ENCODE data around the gene SRA1. TPM values are rescaled to one million over a fixed set of nuclear protein-coding genes. Genes with fewer than 3 reads are reported as not detected.

Gene SRA1
- total RNA-seq, 1 donor from 2014 or later, result 23.2 TPM

DNA sequence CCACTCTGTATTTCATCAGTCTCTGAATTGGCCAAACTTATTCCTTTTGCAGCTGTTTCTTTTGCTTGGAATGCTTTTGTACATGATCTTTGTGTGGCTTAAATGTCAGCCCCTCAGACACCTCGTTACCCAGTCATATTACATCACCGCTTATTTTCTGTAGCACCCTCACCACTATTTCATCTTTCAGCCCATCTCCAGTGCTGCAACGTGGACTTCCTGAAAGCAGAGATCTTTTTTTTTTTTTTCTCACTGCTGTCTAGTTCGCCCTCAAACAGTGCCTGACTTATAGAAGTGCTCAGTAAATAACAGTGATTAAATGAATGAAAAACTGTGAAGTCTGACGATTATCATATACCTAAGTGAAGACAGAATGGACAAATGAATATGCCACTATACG, 835 bp downstream of the SRA1 start:
- DNase-seq (ENCODE audit: low spot score) (no peak), ATAC-seq (no peak)
- intact Hi-C loops (cut with DNase I), result no loop called here

DNA sequence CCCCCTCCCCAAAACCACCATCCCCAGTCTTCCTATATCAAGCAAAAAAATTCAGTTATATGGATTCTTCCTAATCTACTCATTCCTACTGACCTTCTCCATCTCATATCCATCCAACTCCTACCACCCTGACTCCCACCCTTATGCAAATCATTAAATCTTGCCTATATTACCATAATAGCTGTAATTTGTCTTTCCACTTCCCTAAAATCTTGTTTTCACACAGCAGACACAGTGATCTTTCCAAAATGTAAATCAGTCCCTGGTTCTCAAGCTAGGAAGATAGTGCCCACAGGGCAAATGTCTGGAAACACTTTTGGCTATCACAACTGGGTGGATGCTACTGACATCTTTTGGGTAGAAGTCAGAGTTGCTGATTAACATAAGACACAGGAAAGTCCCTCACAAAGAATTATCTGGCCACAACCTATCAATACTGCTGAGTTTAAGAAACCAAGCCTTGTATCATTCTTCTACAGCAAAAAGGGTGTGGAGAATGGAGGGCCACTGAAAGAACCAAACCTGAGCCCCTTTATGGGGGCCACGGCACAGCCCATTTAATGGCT, 1.4 kb downstream of the SRA1 start:
- ATAC-seq (no peak), DNase-seq (ENCODE audit: low spot score) (no peak)
- intact Hi-C loops (cut with DNase I), result no loop called here

DNA sequence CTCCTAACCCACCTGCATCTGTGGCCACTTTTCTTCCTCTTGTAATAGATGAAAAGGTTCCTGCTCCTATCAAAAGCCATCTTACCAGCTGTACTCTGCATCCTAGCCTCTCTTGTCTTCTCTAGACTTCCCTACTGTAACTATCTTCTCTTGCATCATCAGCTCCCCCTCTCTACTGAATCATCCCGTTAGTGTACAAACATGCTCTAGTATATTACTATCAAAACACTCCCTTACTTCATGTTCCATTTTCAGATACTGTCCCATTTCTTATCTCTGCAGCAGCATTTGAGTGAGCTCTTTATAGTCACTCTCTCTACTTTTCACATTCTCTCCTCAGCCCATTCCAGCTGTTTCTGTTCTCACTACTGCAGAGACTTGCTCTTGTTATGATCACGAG, 2.8 kb downstream of the SRA1 start:
- ATAC-seq (no peak), DNase-seq (ENCODE audit: low spot score) (no peak)
- intact Hi-C loops (cut with DNase I), result no loop called here

DNA sequence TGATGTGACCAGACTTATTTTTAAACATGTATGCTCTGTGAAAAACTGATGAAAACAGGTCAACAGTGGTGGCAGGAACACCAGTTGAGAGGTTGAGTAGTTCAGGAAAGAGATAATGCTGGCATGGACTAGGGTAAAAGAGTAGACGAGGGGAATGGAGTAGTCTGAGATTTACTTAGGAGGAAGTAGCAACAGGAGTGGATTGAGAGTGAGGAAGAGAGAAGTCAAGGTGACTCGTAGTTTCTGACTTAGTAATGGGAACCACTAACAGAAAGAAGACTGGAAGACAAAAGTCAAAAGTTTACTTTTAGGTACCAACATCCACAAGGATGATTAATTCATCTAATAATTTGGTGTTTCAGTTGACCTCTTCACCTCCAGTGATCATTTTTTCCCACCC, 3.6 kb downstream of the SRA1 start:
- DNase-seq (ENCODE audit: low spot score) (no peak), ATAC-seq (no peak)
- intact Hi-C loops (cut with DNase I), result no loop called here

DNA sequence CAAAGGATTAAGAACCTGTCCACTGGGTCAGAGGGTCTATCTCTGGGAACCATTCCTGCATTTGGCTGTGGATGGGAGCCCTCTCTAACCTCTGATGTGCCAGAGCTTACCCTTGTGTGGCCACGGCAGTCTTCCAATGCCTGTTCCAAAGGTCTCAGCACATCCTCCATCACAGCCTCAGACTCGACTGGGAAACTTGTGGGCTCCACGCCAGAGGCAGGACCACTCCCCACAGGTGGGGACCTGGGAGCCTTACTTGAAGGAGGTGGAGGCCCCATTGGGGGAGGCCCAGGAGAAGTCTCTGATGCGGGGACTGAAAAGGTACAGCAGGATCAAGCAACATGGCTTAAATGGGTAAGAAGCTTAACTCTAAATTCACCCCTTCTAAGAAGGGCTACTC, 5.4 kb downstream of the SRA1 start:
- intact Hi-C loops (cut with DNase I), result no loop called here
- DNase-seq (ENCODE audit: low spot score), result no peak
- ATAC-seq, result no peak

DNA sequence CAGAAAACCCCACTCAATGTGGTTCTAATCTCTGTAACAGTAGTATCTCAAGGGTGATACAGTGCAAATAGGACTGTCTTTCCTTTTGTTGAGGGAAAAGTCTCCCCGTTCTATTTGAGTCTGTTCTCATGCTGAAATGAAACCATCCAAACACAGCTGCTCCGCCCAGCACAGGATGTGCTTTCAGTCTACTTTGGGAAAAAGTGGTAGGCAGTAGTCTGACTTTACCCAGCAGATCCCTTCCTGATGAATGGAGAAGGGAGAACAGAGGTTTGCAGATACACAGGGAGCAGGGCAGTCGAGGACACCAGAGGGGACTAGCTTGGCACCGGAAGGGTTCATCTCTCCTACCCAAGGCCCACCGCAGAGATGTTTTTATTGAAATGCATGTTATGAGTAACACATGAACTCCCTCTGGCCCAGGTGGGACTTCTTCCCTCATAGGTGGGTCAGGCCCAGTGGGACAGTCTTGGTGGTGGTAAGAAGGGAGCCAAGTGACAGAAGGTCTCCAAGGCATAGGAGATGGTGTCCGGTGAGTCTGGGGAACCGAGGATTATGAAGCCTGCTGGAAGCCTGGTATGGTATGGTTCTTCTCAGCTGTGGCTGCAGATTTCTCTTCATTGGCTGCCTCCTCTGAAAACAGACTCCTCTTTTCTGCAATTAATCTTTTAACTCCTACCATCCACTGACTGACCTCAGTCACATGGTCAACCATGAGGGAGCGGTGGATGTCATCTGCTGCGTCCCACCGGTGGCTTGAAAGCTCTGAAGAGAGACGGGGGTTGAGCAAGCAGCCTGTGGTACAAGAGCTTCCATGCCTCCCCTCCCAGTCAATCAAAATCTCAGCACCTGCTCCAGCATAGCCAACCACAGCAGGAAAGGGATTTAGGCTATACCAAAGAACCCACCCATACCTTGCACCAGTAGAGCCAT, 6.9 kb downstream of the SRA1 start:
- DNase-seq (ENCODE audit: low spot score), result no peak
- intact Hi-C loops (cut with DNase I), result no loop called here
- no peak for ATAC-seq

DNA sequence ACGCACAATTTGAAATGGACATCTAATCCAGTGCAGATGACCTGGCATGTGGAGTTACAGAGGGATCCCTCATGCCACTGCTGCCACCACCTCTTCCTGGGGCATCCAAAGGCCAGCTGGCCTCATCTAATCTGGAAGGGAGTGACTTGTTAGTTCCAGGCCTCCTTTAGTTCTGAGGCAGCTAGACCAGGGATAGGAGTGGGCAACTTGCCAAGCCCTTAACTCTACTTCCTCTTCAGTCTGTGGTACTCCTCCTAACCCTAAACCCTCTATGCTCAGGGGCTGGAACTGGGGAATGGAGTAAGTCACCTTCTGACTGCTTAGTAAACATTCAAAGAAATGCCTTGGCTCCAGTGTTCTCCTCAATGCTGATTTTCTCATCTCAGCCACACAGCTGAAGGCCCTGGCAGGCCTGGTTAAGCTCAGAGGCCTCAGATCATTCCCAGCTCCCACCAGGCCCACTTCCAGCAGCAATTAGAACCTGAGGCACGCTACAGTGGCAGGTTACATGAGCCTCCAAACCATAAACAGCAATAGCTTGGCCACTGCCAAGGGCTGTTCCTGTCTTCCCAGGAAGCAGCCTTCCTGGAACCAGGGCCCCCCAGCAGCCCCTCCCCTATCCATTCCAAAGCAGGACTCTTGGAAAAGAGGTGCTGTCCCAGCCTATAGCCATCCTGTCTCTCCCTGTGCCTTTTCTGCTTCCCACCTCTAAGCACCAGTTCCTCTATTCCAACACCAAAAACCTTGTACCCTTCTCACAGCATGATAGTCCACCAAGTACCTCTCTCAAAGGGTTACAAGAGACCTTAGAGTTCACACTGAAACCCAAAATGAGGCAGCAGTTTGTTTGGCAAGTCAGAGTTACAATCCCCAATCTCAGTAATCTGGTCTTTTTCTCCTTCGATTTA, 7.8 kb downstream of the SRA1 start:
- DNase-seq (ENCODE audit: low spot score), result no peak
- intact Hi-C loops (cut with DNase I), result no loop called here
- ATAC-seq, result no peak

DNA sequence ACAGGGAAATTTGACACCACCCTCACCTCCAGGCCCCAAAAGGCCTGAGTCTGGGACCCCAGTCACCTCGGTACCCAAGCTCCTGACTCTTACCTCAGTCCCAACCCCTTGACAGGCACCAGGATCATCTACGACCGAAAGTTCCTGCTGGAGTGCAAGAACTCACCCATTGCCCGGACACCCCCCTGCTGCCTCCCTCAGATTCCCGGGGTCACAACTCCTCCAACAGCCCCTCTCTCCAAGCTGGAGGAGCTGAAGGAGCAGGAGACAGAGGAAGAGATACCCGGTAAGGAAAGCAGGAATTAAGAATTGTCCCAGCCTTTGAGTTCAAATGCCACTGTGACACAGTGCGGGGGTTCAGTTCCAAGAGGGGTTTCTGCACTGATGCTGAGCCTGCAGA, 8.5 kb downstream of the SRA1 start:
- intact Hi-C loops (cut with DNase I), result no loop called here
- DNase-seq (ENCODE audit: low spot score) (no peak), ATAC-seq (no peak)

DNA sequence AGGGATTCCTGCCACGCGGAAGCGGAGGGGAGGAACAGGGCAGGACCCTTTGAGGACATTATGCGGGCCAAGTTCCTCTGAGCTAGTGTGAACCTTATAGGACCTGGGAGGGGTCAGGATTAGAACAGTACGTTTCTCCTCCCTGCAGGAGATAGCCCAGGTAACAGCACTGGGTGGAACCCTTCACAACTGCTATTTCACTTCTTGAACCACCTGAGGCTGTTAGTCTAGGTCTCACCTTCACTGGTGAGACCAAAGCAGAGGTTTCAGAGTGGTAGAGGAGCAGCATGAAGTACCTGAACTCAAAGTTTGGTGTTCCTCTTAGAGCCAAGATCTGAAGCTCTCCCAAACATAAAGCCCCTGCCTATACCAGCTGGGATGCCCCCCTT, 9.0 kb downstream of the SRA1 start:
- DNase-seq (ENCODE audit: low spot score), result no peak
- intact Hi-C loops (cut with DNase I), result no loop called here
- peak; percentile 84 for ATAC-seq

DNA sequence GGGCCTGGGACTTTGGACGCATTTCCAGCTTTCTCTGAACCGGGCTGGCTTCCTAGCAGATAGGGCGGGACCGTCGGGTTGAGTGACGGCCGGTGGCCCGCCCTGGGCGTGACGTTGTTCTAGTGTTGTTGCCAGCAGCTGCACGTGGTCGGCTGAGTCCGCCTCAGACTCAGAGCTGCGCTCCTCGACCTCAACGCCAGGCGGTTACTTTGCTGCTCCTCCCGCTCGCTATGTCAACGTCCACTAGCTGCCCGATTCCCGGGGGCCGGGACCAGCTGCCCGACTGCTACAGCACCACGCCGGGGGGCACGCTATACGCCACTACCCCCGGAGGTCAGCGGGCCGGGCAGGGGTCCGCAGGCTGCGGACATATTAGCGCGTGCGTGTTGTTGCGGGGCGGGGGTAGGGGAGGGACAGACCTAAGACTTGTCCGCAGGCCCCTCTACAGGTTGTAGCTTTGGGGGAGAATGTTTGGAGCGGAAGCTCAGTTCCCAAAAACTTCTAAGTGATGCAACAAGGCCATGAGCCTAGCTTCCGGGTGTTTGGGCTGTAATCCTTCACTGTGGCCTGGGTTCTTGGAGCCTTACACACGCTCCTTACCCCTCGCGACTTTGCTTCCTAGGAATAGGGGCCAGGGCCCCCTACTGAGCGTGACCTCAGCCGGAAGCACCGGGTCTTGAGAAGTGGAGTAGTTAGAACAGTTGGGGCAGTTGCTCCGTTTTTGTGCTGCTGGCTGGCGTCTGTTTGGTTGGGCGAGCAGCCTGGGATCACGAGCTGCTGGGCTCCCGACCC, 9.6 kb downstream of the SRA1 start, which contains the start of gene EIF4EBP3:
Gene EIF4EBP3 (plus strand): TSS at position 155 of the 792 bp plus-strand sequence. CDS start 76 bp downstream, at position 231.
- ATAC-seq (peak; percentile 98), DNase-seq (ENCODE audit: low spot score) (peak; percentile 99)
- intact Hi-C loops (cut with DNase I), result no loop called here

DNA sequence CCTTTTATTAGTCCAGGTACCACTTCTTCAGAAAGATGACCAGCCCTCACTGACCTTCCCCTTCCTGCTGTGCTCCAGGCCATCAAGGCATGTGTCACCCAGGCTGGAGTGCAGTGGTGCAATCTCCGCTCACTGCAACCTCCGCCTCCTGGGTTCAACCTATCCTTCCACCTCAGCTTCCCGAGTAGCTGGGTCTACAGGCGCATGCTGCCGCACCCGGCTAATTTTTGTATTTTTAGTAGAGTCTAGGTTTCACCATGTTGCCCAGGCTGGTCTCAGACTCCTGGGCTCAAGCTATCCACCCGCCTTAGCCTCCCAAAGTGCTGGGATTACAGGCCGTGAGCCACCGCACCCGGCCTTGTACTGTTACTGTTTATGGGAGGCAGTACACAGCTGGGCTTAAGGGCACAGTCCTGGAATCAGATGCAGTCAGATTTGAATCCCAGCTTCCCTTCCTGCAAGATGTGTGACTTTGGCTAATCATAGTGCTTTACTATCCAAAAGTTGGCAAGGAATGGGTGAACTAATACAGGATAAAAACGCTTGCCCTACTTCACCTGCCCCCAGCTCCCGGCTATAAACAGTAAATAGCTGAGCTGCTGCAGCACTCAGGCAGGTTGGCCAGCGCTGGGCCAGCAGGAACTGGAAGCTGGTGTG, 10.3 kb downstream of the SRA1 start:
- intact Hi-C loops (cut with DNase I), result no loop called here
- ATAC-seq (peak; percentile 0), DNase-seq (ENCODE audit: low spot score) (no peak)

DNA sequence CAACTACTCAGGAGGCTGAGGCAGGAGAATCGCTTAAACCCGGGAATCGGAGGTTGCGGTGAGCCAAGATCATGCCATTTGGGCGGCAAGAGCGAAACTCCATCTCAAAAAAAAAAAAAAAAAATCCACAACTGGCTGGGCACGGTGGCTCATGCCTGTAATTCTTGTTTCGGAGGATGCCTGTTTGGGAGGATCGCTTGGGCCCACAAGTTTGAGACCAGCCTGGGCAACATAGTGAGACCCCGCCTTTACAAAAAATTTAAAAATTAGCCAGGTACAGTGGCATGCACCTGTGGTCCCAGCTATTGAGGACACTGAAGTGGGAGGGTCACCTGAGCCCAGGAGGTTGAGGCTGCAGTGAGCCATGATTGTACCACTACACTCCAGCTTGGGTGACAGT, 11.7 kb downstream of the SRA1 start:
- intact Hi-C loops (cut with DNase I), result no loop called here
- no peak for DNase-seq (ENCODE audit: low spot score)
- ATAC-seq, result no peak

DNA sequence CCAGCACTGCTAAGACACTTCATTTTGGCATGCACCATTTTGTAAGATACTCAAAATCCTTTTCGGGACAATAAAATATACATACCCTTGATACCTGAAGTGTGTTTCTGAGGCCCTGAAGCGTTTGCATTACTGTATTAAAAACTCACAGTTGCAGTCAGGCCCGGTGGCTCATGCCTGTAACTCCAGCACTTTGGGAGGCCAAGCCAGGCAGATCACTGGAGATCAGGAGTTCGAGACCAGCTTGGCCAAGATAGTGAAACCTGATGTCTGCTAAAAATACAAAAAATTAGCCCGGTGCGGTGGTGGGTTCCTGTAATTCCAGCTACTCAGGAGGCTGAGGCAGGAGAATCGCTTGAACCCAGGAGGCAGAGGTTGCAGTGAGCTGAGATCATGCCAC, 12.3 kb downstream of the SRA1 start:
- DNase-seq (ENCODE audit: low spot score) (no peak), ATAC-seq (no peak)
- intact Hi-C loops (cut with DNase I), result no loop called here

DNA sequence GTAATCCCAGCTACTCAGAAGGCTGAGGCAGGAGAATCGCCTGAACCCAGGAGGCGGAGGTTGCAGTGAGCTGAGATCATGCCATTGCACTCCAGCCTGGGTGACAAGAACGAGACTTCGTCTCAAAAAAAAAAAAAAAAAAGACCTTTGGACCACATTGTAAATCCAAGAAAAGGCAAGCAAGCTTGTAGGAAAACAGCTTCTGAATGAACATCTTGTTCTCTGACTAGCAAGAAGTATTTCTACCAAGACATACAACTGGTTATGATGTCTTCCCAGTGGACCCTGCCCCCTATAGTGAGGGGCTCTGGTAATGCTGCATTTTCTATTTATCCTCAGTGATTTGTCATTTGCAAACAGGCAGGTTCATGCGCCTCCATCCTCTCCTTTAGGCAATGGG, 14.3 kb downstream of the SRA1 start:
- ATAC-seq (no peak), DNase-seq (ENCODE audit: low spot score) (no peak)
- intact Hi-C loops (cut with DNase I), result no loop called here

DNA sequence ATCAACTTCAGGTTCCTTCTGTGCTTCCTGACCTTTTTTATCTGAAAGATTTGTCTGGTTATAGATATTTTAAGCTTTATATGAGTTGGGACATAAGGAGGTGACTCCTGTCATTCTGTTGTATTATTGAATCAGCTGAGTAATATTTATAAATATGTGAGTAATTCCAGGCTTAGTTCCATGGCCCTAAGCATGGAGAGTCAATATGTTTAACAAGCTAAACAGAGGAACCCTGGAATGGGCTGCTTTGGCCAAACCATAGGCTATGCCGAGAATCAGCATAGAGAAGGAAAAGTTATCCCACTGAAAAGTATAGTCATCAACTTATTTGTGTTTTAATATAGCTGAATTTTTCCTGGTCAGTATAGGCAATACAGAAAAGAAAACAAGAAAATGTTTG, 17.0 kb downstream of the SRA1 start:
- no peak for ATAC-seq
- intact Hi-C loops (cut with DNase I), result no loop called here
- DNase-seq (ENCODE audit: low spot score), result no peak

DNA sequence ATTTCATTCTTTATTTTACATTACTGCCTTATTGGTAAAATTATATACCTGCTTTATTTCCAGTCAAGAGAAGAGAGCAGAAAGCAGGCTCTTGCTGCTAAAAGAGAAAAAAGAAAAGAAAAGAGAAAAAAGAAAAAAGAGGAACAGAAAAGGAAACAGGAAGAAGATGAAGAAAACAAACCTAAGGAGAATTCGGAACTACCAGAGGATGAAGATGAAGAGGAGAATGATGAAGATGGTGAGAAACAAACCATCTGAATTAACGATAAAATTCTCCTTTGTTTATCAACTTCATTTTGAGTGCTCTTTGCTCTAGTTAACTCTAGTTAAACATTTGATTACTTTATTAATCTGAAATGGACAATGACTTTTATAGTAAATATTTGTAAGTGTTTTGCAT, 33.3 kb downstream of the SRA1 start:
- intact Hi-C loops (cut with DNase I), result no loop called here
- ATAC-seq (no peak), DNase-seq (ENCODE audit: low spot score) (no peak)

DNA sequence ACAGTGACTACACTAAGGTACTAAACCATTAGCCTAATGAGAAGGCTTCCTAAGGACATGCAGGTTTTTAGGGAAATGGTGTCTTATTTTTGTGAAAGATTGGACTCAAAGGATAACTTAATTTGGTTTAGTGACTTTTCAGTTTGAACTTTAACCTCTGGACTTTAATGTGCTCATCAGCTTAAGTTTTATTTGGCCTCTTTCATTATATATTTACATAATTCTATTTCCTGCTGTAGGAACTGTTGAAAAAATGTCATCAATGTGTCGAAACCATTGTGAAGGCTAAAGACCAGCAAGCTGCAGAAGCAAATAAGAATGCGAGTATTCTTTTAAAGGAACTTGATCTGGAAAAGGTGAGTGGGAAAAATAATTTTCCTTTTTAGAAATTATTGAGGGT, 44.1 kb downstream of the SRA1 start:
- ATAC-seq (no peak), DNase-seq (ENCODE audit: low spot score) (no peak)
- intact Hi-C loops (cut with DNase I), result no loop called here

DNA sequence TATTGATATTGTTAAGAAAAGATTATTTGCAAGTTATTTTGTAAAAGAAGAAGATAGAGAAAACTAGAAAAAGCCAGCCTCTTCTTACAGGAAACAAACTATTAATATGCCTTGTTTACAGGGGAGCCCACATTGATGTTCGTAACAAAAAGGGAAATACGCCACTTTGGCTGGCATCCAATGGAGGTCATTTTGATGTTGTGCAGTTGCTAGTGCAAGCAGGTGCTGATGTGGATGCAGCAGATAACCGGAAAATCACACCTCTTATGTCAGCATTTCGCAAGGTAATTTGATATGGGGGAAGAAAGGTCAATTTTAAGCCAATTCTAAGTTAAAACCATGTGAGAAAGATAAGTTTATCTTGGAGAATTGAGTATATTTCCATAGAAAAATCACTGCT, 47.4 kb downstream of the SRA1 start:
- ATAC-seq, result no peak
- no peak for DNase-seq (ENCODE audit: low spot score)
- intact Hi-C loops (cut with DNase I), result no loop called here

DNA sequence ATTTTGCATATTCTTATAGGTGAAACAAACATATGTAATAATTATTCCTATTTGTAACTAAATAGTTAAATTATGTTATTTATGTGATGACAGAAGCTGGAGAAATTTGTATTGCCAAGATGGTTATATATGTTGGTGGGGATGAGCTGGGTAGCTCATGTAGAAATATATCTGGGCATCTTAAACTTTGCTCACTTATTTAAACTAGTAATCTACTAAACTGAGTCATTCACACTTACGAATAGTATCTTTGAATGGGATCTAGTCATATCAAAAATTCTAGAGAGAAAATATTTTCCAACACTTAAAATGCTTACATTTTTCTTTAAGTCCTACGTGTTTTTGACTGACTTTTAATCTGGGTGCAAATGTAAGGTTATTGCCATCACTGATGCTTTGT, 54.4 kb downstream of the SRA1 start:
- intact Hi-C loops (cut with DNase I), result no loop called here
- ATAC-seq (no peak), DNase-seq (ENCODE audit: low spot score) (no peak)
